8988T (cell line): ENCODE data around the gene ISG20L2.
"Not testable (repeated sequence)": the region's sequence is repeated elsewhere in the genome, so short reads cannot be mapped to it uniquely, and the experiment has no call there.

Source experiments
- DNase-seq: peaks from one replicate; pipeline ENCODE4 v3.0.0; 2011

ISG20L2 gene, protein sequence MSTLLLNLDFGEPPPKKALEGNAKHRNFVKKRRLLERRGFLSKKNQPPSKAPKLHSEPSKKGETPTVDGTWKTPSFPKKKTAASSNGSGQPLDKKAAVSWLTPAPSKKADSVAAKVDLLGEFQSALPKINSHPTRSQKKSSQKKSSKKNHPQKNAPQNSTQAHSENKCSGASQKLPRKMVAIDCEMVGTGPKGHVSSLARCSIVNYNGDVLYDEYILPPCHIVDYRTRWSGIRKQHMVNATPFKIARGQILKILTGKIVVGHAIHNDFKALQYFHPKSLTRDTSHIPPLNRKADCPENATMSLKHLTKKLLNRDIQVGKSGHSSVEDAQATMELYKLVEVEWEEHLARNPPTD

DNA sequence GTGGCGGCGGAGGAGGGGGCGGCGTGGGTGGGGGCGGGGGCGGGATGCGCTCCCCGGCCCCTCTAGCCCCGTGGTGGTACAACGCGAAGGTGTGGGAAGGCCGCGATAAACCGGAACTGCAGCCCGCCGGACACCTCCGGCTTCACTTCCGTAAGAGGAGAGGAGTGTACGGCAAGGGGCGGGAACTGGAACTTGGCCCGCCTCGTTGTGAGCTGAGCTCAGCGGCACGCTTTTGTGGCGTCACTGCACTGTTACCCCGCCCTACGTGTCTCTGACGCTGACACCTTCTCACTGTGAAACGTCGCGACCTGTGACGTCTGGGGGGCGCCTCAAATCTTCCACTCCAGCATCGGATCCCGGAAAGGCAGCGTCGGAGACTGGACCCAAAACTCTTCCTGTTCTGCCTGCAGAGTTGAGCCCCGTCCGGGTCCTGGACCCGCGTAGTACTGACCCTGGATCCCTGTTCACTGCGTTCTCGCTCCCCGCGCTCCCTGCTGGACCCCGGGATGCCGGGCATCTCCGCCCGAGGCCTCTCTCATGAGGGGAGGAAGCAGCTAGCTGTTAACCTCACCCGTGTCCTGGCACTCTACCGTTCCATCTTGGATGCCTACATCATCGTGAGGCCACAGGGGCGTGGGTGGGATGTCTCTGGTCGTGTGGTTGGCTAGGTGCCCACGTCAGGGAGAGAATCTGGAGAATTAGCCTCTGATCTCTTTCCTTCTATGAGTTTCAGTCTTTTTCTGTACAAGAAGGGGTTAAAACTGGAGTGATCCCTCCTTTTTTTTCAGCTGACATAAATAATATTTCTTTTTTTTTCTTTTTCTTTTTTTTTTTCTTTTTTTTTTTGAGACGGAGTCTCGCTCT lies at the start of gene ISG20L2:
ISG20L2 (minus strand) TSS at position 168 of the 864 bp plus-strand sequence. CDS start 1,114 bp downstream, outside the sequence.
- peak; percentile 65 for DNase-seq

DNA sequence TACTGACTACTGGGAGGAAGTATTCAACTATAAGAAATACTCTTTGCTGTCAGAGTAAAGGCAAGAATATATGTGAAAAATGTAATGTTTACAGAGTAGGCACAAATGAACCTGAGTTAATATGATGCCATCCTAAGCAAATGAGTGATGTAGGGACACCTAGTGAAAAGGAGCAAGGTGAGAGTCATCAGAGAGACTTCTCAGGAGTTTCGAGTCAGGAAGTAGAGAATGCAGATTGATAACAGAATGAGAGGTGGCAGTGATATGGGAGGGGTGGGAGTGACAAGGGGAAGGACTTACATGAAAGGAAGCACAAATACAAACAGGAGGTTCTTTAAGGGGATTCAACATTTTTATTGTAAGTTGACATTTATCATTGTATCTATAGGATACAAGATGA lies 49.0 kb upstream of the ISG20L2 start:
- DNase-seq: no peak

DNA sequence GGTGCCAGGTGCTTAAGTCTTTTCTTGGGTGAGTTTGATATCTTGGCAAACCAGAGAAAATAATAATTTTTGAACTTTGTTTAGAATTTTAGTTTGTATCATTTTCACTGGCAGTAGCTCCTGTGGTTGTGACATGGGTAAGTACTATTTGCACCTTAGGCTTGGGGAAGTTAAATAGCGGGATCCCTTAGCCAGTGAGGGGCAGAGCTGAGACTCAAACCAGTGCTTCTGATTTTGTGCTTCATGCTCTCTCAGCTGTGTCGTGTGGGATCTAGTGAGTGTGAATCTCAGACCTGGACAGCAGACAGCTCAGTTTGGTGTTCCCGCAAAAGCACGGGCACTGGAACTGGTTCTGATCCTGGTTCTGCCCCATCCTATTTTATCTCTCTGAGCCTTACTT lies 48.4 kb upstream of the ISG20L2 start:
- DNase-seq: no peak

DNA sequence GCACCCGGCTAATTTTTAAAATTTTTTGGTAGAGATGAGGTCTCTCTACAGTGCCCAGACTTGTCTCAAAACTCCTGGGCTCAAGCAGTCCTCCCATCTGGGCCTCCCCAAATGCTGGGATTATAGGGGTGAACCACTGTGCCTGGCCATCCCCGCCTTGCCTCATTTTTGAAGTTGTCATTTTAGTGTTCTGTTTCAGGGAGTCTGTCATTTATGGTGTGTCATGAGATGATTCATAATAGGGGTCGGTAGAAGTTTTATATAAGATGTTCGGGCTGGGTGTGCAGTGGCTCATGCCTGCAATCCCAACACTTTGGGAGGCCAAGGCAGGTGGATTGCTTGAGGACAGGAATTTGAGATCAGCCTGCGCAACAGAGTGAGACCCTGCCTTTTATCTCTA lies 47.2 kb upstream of the ISG20L2 start:
- DNase-seq: no peak

DNA sequence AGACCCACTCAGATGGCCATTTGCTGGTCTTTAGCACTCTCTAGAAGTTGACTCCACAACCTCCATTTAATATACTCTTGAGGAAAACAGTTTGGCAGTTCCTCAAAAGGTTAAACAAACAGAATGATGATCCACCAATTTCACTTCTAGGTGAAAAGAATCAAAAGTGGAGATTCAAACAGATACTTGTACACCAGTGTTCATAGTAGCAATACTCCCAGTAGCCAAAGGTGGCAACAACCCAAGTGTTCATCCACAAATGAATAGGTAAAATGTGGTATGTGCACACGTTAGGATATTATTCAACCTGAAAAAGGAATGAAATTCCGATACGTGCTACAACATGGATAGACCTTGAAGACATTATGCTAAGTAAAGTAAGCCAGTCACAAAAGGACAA lies 45.0 kb upstream of the ISG20L2 start:
- no peak for DNase-seq

DNA sequence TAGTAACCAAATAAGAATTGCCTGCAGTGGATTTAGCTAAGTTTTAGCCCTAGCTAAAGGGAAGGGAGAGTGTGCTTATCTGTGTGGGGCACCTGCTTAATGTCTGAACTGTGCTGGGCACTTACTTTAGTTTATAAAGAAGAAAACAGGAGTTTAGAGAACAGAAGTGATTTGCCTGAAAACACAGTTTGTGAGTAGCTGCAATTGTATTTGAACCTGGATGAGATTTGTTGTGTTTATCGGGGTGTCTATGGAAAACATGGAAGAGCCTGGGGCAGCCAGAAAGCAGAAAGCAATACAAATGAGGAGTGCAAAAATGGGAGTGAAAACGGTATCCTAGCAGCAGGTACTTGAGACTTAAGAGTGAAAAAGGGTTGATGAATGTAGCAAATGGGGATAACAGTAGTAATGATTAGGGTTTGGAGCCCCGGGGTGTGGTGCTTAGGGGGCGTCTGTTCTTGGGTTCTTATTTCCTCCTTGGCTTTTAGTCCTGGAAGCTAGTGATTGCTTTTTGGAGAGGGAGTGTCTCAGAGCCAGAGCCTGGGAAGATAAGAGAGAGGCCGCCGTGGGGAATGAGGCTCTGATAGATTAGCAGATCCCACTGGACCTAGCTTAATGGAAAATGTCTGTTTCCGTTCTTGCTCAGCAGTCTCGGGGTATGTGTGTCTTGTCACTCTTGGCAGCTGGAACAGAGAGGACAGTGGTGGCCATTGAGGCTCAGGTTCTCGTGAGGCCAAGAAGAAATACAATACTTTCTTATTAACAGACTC lies 44.3 kb upstream of the ISG20L2 start:
- DNase-seq: no peak

DNA sequence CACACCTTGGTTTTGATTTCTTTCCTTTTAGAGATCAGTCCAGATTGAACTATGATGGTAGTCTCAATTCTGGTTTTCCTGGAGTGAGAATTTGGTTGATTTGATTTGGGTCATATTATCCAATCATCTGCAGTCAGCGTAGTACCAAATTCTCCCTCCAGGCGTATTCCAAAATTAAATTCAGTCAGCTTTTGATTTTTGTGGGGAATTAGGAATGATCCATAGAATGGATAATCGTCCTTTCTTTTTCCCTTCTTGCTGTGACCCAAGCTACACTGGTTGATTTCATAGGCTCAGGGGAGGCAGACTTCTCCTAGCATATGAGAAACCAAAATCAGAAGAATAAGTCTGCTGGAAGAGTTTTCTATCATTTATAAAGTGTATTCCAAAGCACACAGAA lies 43.7 kb upstream of the ISG20L2 start:
- DNase-seq: no peak

DNA sequence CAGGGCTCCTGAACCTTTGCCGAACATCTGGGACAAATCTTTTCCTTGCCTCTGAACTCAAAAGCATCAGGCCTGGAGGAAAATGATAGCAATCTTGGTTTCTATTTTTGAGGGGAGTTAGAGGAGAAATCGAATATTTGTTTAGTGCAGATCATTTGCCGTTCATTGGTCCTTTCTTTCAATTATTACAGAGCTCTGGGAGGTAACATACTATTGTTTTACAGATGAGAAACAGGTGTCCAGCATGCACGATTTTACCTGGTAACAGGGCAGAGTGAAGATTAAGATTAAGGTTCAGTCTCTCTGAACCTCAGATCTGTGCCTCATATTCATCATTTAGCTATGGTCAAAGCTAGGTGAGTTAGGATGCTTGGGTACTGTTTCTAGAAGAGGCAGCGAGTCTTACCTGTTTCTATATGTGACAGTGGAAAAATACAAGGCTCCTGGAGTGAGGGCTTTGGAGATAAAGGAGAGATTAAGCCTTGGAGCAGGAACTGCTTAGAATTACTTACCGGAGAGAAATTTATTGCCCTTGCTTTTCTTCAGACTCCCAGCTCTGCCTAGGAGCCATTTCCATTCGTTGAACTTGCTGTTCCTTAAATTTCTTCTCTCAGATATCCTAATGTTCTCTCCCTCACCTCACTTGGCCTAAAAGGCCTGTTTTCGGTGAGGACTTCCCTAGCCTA lies 40.2 kb upstream of the ISG20L2 start:
- no peak for DNase-seq

DNA sequence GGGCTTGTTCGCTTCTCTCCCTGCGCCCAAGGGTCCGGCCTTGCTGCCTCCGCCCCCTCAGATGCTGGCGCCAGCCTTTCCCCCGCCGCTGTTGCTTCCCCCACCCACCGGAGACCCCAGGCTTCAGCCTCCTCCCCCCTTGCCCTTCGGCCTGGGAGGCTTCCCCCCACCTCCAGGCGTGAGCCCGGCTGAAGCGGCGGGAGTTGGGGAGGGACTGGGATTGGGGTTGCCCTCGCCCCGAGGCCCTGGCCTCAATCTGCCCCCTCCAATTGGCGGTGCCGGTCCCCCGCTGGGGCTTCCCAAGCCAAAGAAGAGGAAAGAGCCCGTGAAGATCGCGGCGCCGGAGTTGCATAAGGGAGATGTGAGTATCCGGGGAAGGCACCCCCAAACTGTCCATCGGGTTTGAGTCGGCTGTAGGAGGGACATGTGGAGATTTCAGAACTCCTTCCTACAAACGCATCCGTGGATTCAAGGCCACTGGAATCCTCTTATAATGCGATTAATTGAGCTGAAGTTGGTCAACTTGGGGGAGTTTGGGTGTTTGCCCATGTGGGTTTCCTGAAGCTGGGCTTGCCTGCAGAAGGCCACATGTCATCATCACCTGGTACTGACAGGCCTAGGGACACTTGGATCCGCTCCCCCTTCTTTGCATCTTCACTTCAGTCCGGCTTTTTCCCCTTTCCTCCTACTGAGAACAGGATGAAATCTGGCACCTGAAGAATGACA lies 39.5 kb upstream of the ISG20L2 start:
- no peak for DNase-seq

DNA sequence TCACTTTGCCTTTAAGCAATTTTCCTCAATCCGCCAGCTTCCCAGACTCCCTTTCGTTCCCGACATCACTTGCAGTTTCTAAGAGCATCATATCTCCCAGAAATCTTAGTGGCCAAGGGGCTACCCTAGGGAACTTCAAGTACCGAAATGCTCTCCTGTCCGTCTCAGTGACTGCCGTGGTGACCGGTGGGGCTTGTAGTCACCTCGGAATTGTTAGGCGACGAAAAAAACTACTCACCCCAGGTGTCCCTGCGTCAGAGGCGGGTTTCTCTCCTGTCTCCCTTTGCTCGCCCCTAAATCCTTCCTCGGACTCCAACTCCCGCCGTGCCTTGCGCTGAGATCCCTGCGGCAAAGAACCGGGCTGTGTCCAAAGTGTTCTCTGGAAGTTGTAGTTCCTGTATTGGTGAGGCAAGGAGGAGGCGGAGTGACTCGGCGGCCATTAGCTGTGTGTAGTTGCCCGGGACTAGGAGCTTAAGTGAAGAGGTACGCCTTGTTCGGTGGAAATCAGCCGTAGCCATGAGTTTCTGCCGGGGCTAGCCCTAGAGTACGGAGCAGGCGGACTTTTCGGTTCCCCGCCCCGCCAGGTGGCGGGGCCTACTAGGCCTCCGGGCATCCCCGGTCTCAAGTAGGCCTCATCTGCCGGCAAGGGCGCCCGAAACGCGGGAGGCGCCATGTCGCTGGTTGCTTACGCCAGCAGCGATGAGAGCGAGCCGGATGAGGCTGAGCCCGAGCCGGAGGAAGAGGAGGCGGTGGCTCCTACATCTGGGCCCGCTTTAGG lies 38.7 kb upstream of the ISG20L2 start, which contains the start of gene PRCC:
PRCC (plus strand) TSS at position 435 of the 778 bp plus-strand sequence; CDS start at position 672, 237 bp downstream.
- DNase-seq: peak; percentile 54

DNA sequence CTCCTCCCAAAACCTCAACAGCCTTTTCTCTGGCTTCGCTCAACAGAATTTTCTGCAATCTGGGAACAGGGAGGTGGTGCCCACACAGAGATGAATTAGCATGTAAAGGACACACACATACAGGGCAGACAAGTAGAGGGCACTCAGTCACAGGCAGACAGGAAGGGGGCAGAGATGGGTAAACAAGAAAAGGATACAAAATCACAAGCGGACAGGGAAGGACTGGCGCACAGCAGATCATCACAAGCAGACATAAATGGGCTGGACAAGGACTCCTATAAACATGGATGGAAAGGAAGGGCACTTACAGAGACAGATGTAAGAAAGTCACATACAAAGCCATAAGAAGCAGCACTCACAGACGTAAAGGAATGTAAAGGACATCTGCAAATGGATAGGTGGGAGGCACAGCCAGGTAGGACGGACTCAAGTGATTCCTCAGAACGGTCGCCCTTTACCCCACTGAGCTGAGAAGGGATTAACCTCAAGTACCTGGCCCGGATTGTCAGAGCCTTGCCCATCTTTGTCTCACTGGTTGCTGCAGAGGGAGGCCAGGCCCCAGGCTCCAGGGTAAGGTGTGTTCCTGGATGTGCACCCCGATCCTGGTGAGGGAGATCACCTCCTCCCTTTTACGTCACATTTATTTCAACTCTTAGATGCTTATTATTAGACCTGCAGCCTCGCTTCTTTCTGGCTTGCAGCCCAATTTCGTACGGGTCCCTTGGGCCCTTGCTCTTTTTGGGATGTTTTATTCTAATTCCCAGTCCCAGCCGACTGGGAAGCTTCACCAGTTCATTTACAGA lies 37.9 kb upstream of the ISG20L2 start:
- DNase-seq: no peak

DNA sequence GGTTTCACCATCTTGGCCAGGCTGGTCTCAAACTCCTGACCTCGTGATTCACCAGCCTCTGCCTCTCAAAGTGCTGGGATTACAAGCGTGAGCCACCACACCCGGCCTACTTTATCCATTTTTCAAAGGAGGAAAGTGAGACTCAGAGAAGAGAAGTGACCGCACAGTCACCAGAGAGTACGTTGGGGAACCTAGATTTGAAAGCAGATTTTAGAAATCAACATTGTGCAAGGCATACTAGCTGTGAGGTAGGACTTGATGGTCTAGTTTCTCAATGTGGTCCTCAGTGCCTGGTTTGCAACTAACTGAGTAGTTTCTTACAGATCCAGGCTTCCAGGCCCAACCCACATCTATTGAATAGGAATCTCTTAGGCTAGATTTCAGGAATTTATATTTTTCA lies 37.1 kb upstream of the ISG20L2 start:
- DNase-seq: no peak

DNA sequence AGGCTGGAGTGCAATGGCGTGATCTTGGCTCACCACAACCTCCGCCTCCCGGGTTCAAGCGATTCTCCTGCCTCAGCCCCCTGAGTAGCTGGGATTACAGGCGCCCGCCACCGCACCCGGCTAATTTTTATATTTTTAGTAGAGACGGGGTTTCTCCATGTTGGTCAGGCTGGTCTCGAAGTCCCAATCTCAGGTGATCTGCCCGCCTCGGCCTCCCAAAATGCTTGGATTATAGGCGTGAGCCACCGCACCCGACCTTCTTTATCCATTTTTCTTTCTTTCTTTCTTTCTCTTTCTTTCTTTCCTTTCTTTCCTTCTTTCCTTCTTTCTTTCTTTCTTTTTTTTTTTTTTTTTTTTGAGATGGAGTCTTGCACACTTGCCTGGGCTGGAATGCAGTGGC lies 36.6 kb upstream of the ISG20L2 start:
- DNase-seq: not testable (repeated sequence)

DNA sequence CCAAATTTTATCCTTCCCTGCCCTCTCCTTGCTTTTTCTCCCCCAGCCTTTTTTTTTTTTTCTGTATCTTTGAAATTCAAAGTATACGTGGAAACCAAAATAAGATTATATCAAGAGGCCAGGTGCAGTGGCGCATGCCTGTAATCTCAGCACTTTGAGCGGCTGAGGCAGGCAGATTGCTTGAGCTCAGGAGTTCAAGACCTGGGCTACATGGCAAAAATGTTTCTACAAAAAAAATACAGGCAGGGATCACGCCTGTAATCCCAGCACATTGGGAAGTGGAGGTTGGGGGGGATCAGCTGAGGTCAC lies 32.2 kb upstream of the ISG20L2 start:
- DNase-seq: no peak

DNA sequence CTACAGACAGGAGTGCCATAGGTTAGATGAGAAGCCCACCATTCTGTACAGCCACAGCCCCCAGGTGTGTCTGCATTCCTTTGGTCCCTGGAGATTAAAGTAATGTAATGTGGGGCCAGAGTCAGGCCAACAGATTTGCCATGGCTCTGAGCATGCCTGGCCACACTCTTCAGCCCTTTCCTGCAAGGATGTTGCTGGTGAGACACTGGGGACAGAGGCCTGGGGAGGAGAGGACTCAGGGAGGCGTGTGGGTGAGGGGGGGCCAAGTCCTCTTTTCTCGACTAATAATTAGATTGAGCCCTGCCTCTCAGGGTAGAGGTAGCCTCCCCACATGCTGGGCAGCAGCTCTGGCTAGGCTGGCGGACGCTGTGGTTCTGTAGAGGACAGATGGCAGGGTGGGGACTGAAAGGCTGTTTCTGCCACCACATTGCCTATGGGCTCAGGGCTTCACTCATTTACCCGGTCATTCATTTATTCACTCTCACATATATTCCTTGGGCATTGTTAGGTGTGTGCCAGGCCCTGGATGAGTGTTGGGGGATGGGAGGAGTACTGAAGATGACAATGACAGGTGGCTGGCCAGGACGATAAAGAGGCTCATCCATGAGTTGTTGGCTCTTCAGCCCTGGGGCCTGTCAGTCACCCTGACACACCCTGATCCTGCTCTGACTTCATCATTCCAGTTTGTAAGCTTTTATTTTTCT lies 31.7 kb upstream of the ISG20L2 start:
- no peak for DNase-seq

DNA sequence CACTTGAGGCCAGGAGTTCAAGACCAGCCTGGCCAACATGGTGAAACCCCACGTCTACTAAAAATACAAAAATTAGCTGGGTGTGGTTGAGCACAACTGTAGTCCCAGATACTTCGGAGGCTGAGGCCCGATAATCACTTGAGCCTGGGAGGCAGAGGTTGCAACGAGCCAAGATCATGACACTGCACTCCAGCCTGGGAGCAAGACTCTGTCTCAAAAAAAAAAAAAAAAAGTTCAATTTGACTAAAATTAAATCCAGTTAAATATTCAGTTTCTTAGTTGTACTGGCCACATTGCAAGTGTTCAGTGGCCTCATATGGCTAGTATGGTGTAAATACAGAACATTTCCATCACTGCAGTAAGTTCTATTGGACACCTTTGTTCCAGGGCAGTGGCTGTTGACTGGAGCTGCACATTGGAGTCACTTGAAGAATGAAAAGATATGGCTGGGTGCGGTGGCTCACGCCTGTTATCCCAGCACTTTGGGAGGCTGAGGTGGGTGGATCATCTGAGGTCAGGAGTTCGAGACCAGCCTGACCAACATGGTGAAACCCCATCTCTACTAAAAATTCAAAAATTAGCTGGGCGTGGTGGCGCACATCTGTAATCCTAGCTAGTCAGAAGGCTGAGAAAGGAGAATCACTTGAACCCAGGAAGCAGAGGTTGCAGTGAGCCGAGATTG lies 29.1 kb upstream of the ISG20L2 start:
- DNase-seq: not testable (repeated sequence)

DNA sequence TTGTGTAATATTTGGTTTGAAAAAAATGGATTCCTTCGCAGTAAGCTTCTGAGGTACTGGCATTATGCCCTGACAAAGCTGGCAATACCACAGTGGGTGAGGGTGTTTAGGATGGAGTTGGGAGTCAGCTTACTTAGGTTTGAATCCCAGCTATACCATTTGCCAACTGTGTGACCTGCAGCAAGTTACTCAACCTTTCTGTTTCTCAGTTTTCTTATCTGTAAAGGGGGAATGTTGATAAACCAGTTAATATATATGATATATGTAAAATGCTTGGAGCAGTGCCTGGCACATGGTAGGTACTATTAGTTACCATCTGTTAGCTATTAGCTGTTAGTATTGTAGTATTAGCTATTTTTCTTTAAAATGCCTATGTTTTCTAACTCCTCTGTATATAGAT lies 27.8 kb upstream of the ISG20L2 start:
- no peak for DNase-seq

DNA sequence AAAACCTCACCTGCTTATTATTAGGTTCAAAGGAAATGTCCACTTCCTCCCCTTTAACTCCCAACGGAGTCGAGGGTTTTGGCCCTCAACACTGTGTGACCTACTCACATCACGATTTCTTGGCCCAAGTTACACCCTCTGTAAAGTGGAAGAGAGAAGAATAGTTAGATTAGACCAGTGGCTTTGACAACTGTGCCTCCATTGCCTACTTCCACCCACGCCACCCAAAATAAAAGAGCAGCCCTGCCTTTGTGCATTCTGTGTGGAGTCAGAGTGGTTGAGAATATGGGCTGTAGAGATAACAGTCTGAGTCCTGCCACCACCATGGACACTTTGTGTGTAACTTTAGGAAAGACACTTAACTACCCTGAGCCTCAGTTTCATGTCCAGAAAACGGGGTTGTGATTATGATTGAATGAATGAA lies 27.0 kb upstream of the ISG20L2 start:
- no peak for DNase-seq

DNA sequence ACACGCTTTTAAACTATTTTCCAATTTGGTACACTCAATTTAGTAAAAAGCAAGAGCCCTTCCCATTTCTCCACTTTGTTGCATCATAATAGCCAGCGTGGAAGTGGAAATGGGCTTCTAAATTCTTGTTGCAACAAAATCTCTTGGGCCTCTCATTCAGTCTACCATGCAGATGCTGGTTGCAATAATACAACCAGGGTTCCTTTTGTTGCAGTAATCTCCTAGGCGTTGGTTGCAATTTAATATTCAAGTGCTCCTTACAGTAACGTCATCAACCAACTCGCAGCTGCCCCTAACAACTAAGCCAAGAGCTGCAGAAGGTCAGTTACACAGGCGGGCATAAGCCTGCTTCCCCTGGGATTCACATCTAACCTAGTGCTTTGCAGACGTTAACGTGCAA lies 25.7 kb upstream of the ISG20L2 start:
- no peak for DNase-seq
